A204.1 (cell line): ENCODE data around the gene ACLY.
"Not testable (repeated sequence)": the region's sequence is repeated elsewhere in the genome, so short reads cannot be mapped to it uniquely, and the experiment has no call there.

ENCODE experiments used
- FAIRE-seq: peaks from 2 replicates; lab custom pipeline; 2012; peaks lifted over from hg19 to GRCh38; lab: Jason Lieb, UNC

Gene ACLY

DNA sequence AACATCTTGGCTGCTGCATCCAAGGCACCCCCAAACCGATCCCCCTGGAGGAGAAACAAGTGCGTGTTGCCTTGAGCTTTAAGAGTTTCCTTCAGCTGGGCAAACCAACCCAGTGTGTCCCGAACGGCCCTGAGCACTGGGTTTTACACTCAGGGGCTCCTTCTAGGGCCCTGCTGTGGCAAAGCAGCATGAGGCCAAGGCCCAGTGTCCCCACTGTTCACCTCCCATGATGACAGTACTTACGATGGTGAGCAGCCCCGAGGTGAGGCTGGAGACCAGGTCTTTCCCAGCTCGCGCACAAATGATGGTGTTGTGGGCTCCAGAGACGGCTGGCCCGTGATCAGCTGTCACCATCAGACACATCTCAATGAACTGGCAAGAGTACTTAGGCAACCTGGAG, 47.0 kb downstream of the ACLY start:
- FAIRE-seq = no peak

DNA sequence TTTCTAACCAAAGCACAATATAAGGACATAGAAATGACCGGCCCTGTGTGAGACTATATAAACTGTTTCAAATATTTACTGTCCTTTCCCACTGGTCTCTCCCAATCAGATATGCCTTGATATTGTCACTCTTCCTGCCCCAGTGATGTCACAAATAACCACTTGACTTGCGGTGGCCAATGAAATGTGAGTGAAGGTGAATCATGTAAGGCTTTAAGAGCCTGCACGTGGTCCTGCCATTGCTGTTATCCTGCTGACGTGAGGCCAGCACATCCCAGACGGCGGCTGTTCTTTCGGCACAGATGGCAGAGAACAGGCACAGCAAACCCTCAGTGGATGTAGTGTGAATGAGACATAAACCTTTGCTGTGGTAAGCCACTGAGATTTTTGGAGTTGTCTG, 48.1 kb downstream of the ACLY start:
- no peak for FAIRE-seq

DNA sequence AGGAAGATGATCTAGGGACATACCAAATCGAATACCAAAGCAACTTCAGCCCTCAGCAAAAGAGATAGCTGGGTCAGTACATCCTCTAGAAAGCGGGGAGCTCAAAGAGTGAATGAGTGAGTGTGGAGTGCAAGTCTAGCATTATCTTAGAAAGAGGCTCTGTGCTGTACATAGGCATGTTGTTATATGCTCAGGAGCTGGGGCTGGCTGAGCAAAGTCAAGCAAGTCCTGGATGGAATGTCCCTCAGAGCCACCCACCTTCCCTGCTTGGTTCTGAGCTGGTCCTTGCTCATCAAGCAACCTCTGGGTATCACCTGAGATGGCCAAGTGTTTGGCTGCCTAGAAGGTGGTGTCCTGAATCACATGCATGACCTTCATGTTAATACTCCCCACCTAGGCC, 48.7 kb downstream of the ACLY start:
- FAIRE-seq = no peak

DNA sequence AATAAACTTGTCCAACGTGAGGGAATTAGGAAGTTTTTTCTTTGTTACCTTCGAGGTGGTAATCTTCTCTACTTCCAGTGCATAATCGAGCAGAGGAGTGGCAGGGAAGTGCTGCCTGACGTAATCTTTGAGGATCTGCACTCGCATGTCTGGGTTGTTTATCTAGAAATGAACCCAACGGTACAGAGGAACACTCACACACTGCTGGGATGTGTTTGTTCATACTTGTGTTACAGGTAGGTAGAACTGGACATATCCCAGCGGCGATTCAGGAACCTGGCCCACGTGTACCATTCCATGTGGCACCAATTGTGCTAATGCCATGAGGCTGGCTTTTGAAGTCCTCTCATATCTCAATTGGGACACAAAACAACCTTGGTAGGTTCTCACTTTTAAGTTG, 49.3 kb downstream of the ACLY start:
- FAIRE-seq = no peak

DNA sequence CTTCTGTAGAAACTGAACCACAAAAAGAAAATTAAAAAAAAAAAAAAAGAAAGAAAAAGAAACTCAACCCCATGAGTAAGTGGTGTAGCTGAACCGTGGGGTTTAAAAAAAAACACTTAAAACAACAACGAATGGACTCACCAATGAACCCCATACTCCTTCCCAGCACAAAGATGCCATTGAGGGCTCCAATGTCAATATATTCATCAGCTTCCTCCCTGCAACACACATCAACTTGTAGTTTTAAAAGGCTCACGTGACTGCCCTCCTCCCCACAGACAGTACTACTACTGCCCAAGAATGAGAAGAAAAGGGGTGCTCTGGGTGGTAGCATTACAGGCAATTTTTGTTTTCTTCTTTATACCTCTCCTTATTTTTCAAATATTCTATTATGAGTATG, 50.2 kb downstream of the ACLY start:
- no peak for FAIRE-seq

DNA sequence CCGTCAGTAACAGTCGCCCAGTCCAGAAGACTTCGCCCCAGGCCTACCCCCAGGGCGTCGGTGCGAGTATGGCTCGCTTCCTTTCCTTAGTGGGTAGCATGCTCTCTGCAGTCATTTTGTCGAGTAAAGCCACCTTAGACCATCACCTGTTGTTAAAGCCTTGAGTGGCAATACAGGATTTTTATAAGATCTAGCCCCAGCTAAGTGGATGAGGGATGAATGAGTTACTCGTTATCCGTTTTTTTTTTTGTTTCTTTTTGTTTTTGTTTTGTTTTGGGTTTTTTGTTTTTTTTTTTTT, 53.2 kb downstream of the ACLY start:
- FAIRE-seq = no peak

DNA sequence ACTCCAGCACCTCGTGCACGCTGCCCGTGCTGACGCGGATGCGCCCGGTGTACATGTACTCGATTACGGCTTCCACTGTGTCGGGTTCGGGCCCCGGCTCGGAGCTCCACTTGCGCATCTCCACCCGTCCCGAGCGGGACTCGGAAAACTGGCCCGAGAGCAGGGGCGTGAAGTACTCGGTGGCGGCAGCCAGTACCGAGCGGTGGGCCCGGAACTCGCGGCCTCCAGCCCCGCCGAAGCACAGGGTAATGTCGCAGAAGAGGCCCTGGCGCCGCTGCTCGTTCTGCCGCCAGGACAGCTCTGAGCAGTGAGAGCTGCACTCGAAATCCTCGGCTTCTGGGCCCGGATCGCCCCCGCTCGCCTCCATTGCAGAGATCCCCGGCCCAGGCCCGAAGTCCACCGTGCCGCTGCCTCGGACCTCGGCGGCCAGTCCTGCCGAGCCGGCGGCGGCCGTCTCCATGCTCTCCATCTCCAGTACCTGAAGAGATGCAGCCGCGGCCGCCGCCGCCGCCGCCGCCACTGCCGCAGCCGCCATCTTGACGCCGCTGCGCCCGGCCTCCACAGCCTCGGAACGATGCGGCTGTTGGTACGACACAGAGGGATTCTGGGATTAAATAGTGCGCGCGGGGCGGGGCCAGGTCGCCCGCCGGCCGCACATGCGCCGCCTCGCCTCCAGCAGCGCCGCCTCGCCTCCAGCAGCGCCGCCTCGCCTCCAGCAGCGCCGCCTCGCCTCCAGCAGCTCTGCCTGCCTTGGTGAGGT, 53.7 kb downstream of the ACLY start, which contains the start of gene KLHL11:
KLHL11 (minus strand) TSS at position 588 of the 760 bp plus-strand sequence; CDS start at position 535, 53 bp downstream.
- FAIRE-seq = no peak

DNA sequence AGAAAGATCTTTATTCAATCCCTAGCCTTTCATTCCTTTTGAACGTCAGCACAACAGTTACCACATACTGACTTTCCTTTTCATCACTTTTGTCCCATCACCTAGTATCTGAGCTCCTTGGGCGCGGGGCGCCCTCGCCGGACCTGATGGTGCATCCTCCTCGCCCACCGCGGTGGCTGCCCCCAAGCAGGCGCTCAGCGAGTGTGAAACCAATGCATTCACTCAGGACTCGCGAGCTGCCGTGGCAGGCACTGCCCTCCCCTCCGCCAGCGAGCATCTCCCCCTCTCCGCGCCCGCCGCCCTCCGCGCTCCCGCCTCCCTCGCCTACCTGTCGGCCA, 54.3 kb downstream of the ACLY start:
- no peak for FAIRE-seq

DNA sequence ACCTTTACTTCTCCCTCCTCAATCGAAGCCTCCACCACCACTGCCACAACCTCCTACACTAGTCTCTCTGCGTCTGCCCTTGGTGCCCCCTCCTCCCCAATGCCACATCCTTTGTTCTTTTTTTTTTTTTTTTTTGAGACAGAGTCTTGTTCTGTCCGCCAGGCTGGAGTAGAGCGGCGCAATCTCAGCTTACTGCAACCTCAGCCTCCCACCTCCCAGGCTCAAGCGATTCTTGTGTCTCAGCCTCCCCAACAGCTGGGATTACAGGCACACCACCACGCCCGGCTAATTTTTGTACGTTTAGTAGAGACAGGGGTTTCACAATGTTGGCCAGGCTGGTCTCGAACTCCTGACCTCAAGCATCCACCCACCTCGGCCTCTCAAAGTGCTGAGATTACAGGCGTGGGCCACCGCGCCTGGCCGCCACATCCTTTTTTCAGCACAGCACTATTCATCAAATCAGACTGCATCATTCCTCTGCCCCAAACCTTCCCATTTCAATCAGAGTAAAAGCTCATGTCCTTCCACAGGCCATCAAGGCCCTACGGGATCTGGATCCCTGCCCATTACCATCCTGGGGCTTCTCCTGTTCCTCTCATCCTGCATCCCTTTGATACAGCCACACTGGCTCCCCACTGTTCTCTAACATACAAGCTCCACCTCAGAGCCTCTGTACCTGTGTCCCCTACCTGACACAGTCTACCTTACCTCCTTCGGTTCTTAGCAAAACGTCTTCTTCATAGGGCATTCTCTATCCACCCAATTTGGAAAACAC, 55.5 kb downstream of the ACLY start:
- FAIRE-seq = no peak

DNA sequence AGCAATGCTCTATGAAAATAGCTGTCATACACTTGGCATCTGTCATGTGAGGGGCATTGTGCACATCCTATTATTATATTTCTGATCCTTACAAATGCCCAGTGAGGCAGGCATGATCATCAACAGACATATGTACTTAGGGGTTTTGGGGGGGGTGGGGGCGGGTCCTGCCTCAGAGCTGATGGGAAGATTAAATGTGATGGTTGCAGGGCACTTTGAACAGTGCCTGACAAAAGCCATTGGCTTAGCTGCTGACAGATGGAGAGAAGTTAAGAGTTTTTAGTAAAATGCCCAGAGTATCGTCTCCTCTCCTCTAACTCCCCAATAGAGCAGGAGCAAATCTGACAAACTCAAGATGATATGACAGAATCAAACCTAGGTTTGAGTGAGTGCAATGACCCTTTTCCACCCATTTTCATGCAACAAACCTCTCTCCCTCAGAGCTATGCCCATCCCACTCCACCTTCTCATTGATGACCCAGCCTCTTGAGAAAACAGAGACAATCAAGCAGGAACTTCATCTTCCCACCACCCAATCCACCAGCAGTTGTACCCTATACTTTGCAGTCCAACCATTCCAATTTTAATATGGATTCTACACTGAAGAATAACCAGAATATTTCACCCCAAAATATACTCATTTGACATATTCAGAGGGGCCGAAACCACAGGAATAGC, 58.4 kb downstream of the ACLY start:
- no peak for FAIRE-seq

DNA sequence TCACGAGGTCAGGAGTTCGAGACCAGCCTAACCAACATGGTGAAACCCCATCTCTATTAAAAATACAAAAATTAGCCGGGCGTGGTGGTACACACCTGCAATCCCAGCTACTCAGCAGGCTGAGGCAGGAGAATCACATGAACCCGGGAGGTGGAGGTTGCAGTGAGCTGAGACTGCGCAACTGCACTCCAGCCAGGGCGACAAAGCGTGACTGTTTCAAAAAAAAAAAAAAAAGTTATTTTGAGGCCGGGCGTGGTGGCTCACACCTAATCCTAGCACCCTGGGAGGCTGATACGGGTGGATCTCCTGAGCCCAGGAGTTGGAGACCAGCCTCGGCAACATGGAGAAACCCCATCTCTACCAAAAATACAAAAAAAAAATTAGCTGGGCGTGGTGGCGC, 67.4 kb downstream of the ACLY start:
- not testable (repeated sequence) for FAIRE-seq

DNA sequence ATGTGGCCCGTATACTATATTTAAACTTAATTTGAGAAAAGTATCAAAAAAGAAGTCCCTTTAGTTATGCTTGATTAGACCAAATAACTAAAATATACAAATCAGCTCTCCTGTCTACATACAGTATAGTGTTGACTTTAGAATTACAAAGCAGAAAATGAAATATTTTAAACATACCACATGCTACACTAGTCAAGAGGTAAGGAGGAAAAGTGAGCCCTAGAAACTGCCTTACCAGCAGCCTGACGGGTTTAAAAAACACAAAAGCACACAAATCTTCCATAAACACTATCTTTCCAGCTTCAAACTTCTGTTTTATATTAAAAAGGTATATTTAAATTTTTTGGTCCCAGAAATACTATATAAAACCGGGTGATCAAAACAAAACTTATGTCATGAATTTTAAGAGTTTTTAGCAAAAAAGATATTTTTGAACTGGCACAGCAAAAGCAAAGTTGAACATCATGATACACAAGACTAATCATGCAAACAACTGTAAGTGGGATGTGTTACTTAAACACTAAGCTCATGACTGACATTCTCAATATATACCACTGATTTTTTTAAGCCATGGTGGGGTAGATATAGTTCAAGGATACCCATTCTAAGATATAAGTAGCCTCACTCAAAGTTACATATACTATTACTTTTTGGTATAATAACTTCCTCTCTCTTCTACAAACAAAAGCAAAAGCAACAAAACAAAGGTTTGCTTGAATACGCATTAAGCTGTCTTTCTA, 69.3 kb downstream of the ACLY start:
- FAIRE-seq = no peak

DNA sequence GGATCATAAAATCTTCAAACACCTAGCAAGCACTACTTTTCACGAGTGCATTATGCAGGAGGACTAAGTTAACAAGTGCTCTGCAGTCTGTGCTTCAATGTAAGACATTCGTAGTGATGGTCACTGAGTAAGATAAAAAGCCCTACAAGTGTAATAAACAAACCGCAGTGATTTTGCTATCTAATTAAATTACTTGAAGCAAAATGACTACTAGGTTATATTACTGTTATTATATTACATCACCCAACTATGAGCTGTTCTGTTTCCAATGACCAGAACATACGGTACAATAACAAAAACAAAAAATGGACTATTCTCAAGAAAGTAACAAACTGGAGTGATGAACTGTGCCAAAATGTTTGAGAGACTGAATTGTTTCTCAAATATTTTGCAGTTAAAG, 70.0 kb downstream of the ACLY start:
- no peak for FAIRE-seq

DNA sequence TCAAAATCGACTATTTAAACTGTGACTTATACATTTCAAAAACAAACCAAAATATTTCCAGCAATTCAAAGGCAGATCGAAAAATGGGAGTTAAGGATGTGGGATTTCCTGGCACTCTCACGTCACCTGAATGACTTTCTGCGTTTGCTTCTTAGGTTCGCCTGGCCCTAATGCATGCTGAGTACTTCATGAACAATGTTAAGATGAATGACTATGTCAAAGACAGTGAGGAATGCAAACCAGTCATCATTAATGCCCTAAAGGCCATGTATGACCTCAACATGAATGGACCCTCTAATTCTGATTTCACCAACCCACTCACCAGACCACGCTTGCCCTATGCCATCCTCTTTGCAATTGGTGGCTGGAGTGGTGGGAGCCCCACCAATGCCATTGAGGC, 73.8 kb downstream of the ACLY start:
- FAIRE-seq = no peak

DNA sequence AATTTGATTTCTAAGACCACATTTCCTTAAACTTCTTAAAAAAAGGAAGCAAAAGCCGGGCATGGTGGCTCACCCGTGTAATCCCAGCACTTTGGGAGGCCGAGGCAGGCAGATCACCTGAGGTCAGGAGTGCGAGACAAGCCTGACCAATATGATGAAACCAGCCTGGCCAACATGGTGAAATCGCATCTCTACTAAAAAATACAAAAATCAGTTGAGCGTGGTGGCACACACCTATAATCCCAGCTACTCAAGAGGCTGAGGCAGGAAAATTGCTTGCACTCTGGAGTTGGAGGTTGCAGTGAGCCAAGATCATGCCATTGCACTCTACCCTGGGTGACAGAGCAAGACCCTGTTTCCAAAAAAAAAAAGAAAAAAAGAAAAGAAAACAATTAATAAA, 78.0 kb downstream of the ACLY start:
- not testable (repeated sequence) for FAIRE-seq

DNA sequence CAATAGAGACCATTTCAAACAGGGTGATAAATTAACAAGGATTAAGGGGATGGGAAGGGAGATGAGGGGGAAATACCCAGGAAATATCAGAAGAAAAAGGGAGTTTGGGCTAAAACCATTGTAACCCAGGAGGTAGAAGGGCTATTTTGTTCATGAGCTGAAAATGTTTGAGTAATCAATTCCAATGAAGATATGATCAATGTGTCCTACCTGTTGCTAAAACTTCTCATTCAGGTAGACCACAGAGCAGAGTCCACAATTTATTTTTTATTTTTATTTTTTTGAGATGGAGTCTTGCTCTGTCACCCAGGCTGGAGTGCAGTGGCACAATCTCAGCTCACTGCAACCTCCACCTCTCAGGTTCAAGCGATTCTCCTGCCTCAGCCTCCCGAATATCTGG, 79.3 kb downstream of the ACLY start:
- FAIRE-seq = not testable (repeated sequence)

DNA sequence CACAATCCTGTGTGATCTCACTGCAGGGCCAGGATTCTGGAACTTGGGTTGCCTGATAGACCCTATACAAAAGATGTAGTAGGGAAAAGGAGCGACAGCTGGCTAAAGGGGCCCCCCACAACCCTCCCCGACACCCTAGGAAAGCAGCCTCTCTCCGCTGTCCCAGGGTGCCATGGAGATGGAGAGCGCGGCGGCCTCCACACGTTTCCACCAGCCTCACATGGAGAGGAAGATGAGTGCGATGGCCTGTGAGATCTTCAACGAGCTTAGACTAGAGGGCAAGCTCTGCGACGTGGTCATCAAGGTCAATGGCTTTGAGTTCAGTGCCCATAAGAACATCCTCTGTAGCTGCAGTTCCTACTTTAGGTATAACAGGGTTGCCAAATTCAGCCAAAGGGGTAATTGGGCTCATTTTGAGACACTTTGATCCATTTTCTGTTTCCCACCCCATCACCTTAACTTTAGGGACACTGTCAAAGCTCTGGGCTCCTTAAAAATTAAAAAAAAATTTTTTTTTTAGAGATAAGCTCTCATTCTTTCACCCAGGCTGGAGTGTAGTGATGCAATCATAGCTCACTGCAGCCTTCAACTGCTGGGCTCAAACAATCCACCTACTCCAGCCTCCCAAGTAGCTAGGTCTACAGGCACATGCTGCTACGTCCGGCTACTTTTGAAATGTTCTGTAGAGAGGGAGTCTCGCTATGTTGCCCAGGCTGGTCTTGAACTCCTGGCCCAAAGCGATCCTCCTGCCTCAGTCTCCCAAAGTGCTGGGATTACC, 80.8 kb downstream of the ACLY start, which contains the start of gene KLHL10:
KLHL10 (plus strand) TSS at position 65 of the 778 bp plus-strand sequence; CDS start at position 173, 108 bp downstream.
- no peak for FAIRE-seq

DNA sequence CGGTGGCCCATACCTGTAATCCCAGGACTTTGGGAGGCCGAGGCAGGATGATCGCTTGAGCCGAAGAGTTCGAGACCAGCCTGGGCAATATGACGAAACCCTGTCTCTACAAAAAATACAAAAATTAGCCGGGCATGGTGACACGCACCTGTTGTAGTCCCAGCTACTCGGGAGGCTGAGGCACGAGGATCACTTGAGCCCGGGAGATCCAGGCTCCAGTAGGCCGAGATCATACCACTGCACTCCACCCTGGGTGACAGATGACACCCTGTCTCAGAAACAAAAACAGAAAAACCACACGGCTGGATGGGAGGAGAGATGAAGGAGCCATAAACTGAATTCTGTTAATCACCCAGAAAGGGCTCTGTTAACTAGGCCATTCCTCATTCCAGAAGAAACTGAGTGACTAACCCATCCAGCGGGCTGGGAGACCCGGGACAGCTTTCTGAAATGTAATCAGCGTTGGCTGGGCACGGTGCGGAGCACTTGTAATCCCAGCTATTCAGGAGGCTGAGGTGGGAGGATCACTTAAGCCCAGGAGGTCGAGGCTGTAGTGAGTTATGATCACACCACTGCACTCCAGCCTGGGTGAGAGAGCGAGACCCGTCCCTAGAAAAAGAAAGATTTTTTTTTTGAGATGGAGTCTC, 82.1 kb downstream of the ACLY start:
- FAIRE-seq = no peak

DNA sequence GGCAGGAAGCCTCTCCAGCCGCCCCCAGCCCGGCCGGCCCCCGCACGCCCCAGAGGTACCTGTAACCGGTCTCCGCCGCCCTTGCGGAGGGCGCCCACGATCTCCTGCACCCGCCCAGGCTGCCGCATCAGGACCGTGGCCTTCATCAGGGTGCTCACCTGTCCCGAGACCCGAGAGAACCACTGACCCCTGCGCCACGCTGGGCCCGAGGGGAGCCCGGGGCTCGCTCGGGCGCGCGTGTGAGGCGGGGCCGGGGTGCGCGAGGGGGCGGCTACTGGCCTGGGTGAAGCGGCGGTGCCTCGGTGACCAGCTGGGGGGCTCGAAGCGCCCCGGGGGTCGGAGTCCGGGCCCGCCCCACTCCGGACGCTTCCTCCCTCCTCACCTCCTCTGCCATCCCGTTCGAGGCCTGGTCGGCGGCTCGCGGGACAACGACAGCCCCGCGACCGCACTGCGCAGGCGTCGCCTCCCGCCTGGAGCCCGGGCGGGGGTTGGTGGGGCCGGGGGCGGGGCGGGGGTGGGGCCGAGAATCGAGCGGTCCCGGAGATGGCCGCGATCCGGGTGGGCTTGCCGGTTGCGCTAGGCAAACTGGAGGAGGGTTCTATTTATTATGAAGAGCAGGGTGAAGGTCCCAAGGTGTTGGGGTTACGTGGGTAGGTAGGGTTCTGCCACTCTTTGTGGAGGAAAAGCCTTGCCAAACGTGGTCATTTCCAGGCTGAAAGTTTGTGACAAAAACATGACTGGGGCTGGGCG, 82.8 kb downstream of the ACLY start, which contains the start of gene NT5C3B:
NT5C3B (minus strand) TSS at position 433 of the 750 bp plus-strand sequence; CDS start at position 394, 39 bp downstream.
- no peak for FAIRE-seq

DNA sequence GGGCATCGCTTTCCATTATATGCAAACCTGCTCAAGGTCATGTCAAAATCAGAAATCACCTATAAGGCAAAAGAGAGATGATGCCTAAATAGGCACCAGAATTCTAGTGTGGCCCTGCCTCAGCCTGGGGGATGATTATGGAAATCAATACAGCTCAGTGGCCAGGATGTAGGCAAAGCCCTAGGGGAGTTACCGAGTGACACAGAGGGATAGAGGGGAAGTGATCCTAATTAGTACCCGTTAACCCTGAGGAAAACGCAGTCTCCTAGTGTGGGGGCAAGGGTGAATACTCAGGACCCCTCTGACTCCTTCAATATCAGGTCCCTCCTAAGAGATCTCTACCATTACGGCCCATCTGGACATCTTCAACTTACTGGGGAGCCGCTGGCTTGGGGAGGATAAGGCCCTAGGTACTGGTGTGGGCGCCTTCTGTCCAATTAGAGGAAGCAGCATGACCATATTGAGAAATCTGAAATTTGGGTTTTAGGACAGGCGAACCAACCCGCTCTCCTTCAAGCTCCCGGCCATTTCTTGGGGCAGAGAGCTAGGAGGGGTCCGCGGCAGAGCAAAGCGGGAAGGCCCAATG, 83.4 kb downstream of the ACLY start:
- FAIRE-seq = no peak
